HFF-Myc (cell line): ENCODE data around the gene GALNT9.

Experiments
- DNase-seq: peaks from one replicate; pipeline ENCODE4 v3.0.0-alpha.2; 2011; ENCODE audit warnings: low read depth; ENCODE audit errors: extremely low read depth
- H3K4me3 ChIP-seq: replicated peaks from 2 replicates; pipeline ENCODE4 v1.5.1; 2011; ENCODE audit warnings: low read depth, mild to moderate bottlenecking, control low read depth, low read length
- CTCF ChIP-seq: IDR thresholded peaks from 2 replicates; pipeline ENCODE4 v1.5.1; 2012; ENCODE audit warnings: mild to moderate bottlenecking, low read depth, low read length, control low read depth; ENCODE audit errors: missing control alignments

The GALNT9 gene

GRCh38 chr12:132345561-132346200, 16.3 kb upstream of the GALNT9 start:
- no peak for TF ChIP-seq CTCF
- H3K4me3 ChIP-seq: no peak overlapping the region
- no peak for DNase-seq

DNA sequence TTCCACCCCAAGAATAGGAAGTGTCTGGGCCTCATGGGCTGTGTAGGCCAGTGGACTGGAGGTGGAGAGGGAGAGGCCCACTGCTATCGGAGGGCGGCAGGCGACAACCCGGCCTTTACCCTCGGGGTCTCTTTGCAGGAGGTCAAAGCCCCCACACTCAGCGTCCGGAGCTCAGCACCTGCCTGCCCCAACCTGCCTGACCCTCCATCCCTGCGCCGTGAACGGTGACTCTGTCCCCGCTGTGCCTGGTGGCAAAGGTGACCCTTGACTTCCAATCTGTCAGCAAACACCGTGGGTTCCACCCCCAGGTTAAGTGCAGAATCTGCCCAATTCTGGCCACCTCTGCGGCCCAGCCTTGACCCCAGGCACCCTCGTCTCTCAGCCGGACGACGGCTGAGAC, 15.7 kb upstream of the GALNT9 start:
- TF ChIP-seq CTCF: no peak
- DNase-seq: no peak
- no peak overlapping the region for H3K4me3 ChIP-seq

DNA sequence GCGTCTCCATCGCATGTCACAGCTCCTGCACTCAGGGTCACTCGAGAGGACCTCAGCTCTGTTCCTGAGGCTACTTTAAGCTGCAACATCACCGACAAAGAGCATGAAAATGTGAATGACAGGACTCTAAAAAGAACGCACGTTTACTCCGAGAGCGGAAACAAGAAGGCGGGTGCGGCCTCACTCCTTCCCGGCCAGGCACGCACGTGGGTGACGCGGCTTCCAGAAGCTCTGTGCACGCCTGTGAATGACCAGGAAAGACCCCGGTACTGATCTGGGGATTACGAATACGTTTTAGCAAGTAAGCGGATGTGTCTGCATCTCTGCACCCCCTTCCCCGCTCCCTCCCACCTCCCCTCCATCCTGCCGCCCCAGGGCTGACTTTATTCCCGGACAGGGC, 15.2 kb upstream of the GALNT9 start:
- H3K4me3 ChIP-seq: no peak overlapping the region
- no peak for DNase-seq
- TF ChIP-seq CTCF: no peak

DNA sequence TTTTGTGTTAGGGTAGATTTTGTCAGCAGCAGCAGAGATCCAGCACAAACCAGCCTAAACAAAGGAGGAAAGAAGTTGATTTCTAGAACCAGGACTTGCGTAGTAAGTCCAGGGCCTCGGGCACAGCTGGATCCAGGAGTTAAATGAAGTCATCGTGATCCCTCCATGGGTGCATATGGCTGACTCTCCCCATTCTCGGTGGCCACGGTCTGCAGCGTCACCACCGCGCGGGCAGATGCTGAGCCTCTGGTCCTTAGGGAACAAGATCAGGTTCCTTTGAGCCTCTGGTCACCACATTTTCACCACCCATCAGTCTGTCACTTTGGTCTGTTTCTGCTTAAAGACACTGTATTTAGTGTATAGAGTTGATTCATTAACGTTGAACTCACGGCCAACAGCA, 14.8 kb upstream of the GALNT9 start:
- no peak for DNase-seq
- no peak for TF ChIP-seq CTCF
- no peak overlapping the region for H3K4me3 ChIP-seq

GRCh38 chr12:132343294-132344004, 14.1 kb upstream of the GALNT9 start:
- no peak overlapping the region for H3K4me3 ChIP-seq
- no peak for TF ChIP-seq CTCF
- DNase-seq: no peak

DNA sequence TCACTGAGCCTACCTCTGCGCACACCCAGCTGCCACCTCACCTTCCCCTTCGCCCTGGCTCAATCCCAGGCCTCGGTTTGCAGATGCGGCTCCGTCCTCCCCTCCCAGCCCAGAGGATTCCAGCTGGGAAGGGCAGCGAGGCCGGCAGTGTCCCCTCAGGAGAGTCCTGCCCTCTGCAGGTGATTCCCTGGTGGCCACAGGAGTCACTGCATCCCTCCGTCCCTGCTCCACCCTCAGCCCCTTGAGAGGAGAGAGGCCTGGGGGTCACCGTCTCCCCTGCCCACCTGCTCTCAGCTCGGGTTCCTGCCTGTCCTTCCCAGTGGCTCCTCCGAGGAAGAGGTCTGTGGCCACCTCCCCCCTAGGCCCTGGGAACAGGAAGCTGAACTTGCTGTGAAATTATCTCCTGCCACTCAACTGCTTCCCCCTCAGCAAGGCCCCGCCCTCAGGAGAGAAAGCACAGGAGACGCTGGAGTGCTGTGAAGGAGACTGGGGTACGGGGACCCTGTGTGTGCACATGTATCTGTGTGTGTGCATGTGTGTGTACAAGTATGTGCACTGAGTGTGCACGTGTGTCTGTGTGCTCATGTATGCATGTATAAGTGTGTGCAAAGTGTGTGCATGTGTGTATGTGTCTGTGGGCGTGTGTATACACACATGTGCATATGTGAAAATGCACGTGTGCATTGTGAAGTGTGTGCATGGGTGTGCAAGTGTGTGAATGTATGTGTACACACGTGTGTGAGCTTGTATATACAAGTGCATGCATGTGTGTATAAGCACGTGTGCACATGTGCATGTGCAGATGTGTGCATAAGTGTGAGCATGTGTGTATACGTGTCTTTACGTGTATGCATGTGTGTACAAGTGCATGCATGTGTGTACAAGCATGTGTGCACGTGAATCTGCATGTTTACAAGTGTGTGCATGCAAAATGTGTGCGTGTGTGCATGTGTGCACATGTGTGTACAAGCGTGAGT, 13.2 kb upstream of the GALNT9 start:
- DNase-seq: no peak
- no peak overlapping the region for H3K4me3 ChIP-seq
- TF ChIP-seq CTCF: no peak
